PC-3 (cell line): Measurements from ENCODE around the gene PEX16. TPM values are rescaled to one million over a fixed set of nuclear protein-coding genes. Genes with fewer than 3 reads are reported as not detected.

Source experiments
- ATAC-seq: fragments of 200-7000 bp; cut with Tn5 transposase; 2 replicates; pipeline ENCODE4 v1.9.1; 2020; ENCODE audit warnings: mild to moderate bottlenecking, moderate library complexity
- BruUV-seq: library from RNA; stranded (reverse); fragments of 400-500 nt; replicated peaks from 2 replicates; lab custom pipeline; 2021; lab: Mats Ljungman, UMichigan
- CTCF ChIA-PET: fragments of 300-600 bp; sonication (Branson Sonifier 250); formaldehyde crosslinking; loops from one replicate; lab custom pipeline; 2022; ENCODE audit warnings: antibody characterized with exemption; lab: Charles Lee
- POLR2A ChIA-PET: fragments of 300-600 bp; sonication (Branson Sonifier 250); formaldehyde crosslinking; loops from one replicate; lab custom pipeline; 2022; ENCODE audit warnings: antibody characterized with exemption; ENCODE audit not compliant: unreplicated experiment; lab: Charles Lee
- DNase-seq: peaks from one replicate; pipeline ENCODE4 v3.0.0-alpha.2; 2015
- H2AFZ ChIP-seq: fragments of 300-600 bp; sonication (generic); 2 replicates; pipeline ENCODE4 v1.6.0; 2016; ENCODE audit warnings: antibody characterized with exemption, low read length
- H3F3A ChIP-seq: fragments of 300-600 bp; sonication (generic); one replicate; pipeline ENCODE4 v1.6.0; 2017; ENCODE audit warnings: antibody characterized with exemption, low read length, control low read depth, mild to moderate bottlenecking; ENCODE audit not compliant: unreplicated experiment
- H3K27ac ChIP-seq: fragments of 300-600 bp; sonication (generic); 2 replicates; pipeline ENCODE4 v1.5.1; 2016; ENCODE audit warnings: mild to moderate bottlenecking, low read length
- H3K27me3 ChIP-seq: fragments of 300-600 bp; sonication (generic); 2 replicates; pipeline ENCODE4 v1.6.1; 2016; ENCODE audit warnings: low read length, mixed read lengths
- H3K36me3 ChIP-seq: fragments of 300-600 bp; sonication (generic); 2 replicates; pipeline ENCODE4 v1.6.1; 2016; ENCODE audit warnings: low read depth, mixed run types, low read length, mixed read lengths
- H3K4me1 ChIP-seq: fragments of 300-600 bp; sonication (generic); 2 replicates; pipeline ENCODE4 v1.5.1; 2016; ENCODE audit warnings: low read length; ENCODE audit not compliant: insufficient read depth
- H3K4me2 ChIP-seq: fragments of 300-600 bp; sonication (generic); 2 replicates; pipeline ENCODE4 v1.6.0; 2016; ENCODE audit warnings: low read length
- H3K4me3 ChIP-seq: fragments of 300-600 bp; sonication (generic); 2 replicates; pipeline ENCODE4 v1.5.1; 2016; ENCODE audit warnings: mild to moderate bottlenecking, low read length, mixed read lengths
- H3K79me2 ChIP-seq: fragments of 300-600 bp; sonication (generic); 2 replicates; pipeline ENCODE4 v1.6.1; 2017; ENCODE audit warnings: low read length, mixed read lengths
- H3K9ac ChIP-seq: fragments of 300-600 bp; sonication (generic); 2 replicates; pipeline ENCODE4 v1.6.0; 2016; ENCODE audit warnings: mild to moderate bottlenecking, low read length
- H3K9me2 ChIP-seq: fragments of 300-600 bp; sonication (generic); replicated peaks from 2 replicates; pipeline ENCODE4 v1.6.1; 2016; ENCODE audit warnings: mixed run types, low read length, mixed read lengths
- H3K9me3 ChIP-seq: fragments of 300-600 bp; sonication (generic); 2 replicates; pipeline ENCODE4 v1.6.1; 2016; ENCODE audit warnings: low read length, mixed read lengths
- H4K20me1 ChIP-seq: fragments of 300-600 bp; sonication (generic); 2 replicates; pipeline ENCODE4 v1.6.1; 2016; ENCODE audit warnings: low read length, mixed read lengths
- CTCF ChIP-seq: fragments of 300-600 bp; sonication (generic); conservative IDR thresholded peaks from 2 replicates; pipeline ENCODE4 v1.5.1; 2017; ENCODE audit warnings: antibody characterized with exemption, low read depth, mild to moderate bottlenecking, low read length
- EZH2 ChIP-seq: fragments of 300-600 bp; sonication (generic); IDR thresholded peaks from one replicate; pipeline ENCODE4 v1.6.1; 2017; ENCODE audit warnings: antibody characterized with exemption, mild to moderate bottlenecking, low read length; ENCODE audit not compliant: unreplicated experiment
- EZH2phosphoT487 ChIP-seq: fragments of 300-600 bp; sonication (generic); IDR thresholded peaks from 2 replicates; pipeline ENCODE4 v1.6.1; 2018; ENCODE audit warnings: mild to moderate bottlenecking, antibody characterized with exemption, low read length, borderline replicate concordance
- intact Hi-C: fragments of 100-400 bp; cut with micrococcal nuclease; formaldehyde crosslinking; loops from 2 replicates; pipeline ENCODE4 v1.9.0; 2023
- total RNA-seq: library from RNA; depleted of rRNA; stranded (reverse); fragments of >200 nt; gene quantifications from 2 replicates; pipeline ENCODE4 v1.2.3, GENCODE V29; 2014

Gene PEX16
- total RNA-seq, 1 experiment from 2014 or later: 56.7 TPM

DNA sequence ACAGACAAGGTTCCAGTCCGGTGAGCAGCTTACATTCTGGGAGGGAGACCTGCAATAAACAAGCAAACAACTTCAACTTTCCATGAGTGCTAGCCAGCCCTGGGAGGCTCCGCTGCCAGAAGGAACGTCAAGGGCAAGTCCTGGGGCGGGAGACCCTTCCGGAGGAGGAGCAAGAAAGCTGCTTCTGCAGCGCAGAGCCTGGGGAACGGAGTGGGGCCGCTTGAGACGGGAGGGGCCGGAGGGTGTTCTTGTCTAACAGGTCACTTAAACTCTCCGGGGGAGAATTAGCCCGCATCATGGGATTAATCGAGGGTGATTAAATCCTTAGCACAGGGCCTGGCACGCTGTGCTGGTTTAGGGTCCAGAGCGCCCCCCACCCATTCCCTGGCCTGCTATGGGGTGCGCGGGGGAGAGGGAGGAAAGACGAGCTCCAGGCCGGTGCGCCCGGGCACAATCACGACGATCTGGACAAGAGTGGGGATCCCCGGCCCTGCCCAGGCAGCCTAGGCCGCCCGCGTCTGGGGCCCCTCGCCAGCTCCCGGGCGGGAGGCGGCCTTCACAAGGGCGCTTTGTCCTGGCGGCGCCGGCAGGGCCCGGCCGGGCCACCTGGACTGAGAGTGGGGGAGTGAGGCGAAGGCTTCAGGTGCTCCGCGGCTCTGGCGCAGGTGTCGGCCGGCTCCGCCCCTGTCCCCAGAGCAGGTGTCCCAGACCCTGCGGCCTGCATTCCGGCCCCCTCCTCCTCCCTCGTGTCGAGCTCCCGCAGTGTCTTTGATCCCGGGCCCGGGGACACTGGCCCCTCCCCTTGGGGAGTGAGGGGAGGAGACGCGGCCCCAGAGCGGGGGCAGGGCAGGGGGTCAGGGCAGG is 4.1 kb upstream of the PEX16 start:
- intact Hi-C loops: no loop called here
- CTCF ChIA-PET: interaction anchor here (0.6 kb wide), 1 partner anchor 95 kb away, joined by 4 read pairs; no protein-coding TSS in a partner anchor
- BruUV-seq: no TSS peak
- Histone ChIP-seq H3K36me3 (no peaks in the 10 kb centered on the region), H3K79me2 (peaks cover 13% of the 10 kb centered on the region), H3K9ac (peak overlapping the region; percentile 75; the same call in 1 of the 2 replicates), H3K27ac (no peak overlapping the region), H3F3A (no peaks in the 10 kb centered on the region), H3K27me3 (no peaks in the 10 kb centered on the region), H2AFZ (peak overlapping the region; percentile 90), H3K9me3 (no peaks in the 10 kb centered on the region), H3K4me3 (peak overlapping the region; percentile 82), H3K4me2 (peak overlapping the region; percentile 93), H3K4me1 (peaks cover 3% of the 10 kb centered on the region; the same call in 1 of the 2 replicates), H4K20me1 (no peaks in the 10 kb centered on the region), H3K9me2 (no peaks in the 10 kb centered on the region)
- DNase-seq (peak; percentile 53), ATAC-seq (no peak; the same call in 1 of the 2 replicates)
- TF ChIP-seq CTCF: no peak
- TF ChIP-seq EZH2: no peak
- no peak for TF ChIP-seq EZH2phosphoT487
- POLR2A ChIA-PET: interaction anchor here (0.6 kb wide), 1 partner anchor 108 kb away, joined by 3 read pairs; no protein-coding TSS in a partner anchor

- ChIA-PET CTCF (no interaction called here), POLR2A (no interaction called here)
- H4K20me1 ChIP-seq: no peaks in the 10 kb centered on the region
- no peak for DNase-seq
- H3K4me2 ChIP-seq: no peak overlapping the region
- H3K9ac ChIP-seq: no peak overlapping the region
- intact Hi-C loops: no loop called here
- no peaks in the 10 kb centered on the region for H3F3A ChIP-seq
- TF ChIP-seq EZH2phosphoT487: no peak
- no peaks in the 10 kb centered on the region for H3K9me2 ChIP-seq
- no peaks in the 10 kb centered on the region for H3K36me3 ChIP-seq
- no peak overlapping the region for H3K4me3 ChIP-seq
- no peak overlapping the region for H2AFZ ChIP-seq
- no peaks in the 10 kb centered on the region for H3K9me3 ChIP-seq
- no peaks in the 10 kb centered on the region for H3K27me3 ChIP-seq
- no peak overlapping the region for H3K27ac ChIP-seq
- peaks cover 19% of the 10 kb centered on the region for H3K79me2 ChIP-seq
- no TSS peak for BruUV-seq
- peaks cover 3% of the 10 kb centered on the region; the same call in 1 of the 2 replicates for H3K4me1 ChIP-seq
- ATAC-seq: no peak
Measured at GRCh38 chr11:45920531-45921477, 3.1 kb upstream of the PEX16 start.
